Stimulated activated naive CD8-positive, alpha-beta T cell treated with anti-CD3 and anti-CD28 coated beads, Interleukin-15, Interleukin-2, amounts not matched to agents 100 ng/mL and 50 ng/mL, for 24 hours (primary cell): Measurements from ENCODE around the gene FNDC3A.
A peak's percentile ranks its signal among the peaks of the same experiment; 100 is the strongest.
"Not testable (repeated sequence)": the region's sequence is repeated elsewhere in the genome, so short reads cannot be mapped to it uniquely, and the experiment has no call there.

ENCODE experiments used
- H3K27ac Mint-ChIP-seq: one replicate; pipeline ENCODE4 v1.8.0; 2021; ENCODE audit warnings: mild to moderate bottlenecking, mixed read lengths
- H3K27me3 Mint-ChIP-seq: one replicate; pipeline ENCODE4 v1.8.0; 2021; ENCODE audit warnings: mixed read lengths
- H3K36me3 Mint-ChIP-seq: one replicate; pipeline ENCODE4 v1.8.0; 2021; ENCODE audit warnings: low read depth, mixed read lengths
- H3K4me1 Mint-ChIP-seq: one replicate; pipeline ENCODE4 v1.8.0; 2021; ENCODE audit warnings: low read depth, mixed read lengths
- H3K4me3 Mint-ChIP-seq: one replicate; pipeline ENCODE4 v1.8.0; 2021; ENCODE audit warnings: mild to moderate bottlenecking, mixed read lengths
- H3K9me3 Mint-ChIP-seq: one replicate; pipeline ENCODE4 v1.8.0; 2021; ENCODE audit warnings: mixed read lengths

The FNDC3A gene

GRCh38 chr13:49112782-49113525 lies 137.2 kb downstream of the FNDC3A start:
- Mint-ChIP-seq H3K9me3 (no peaks in the 10 kb centered on the region), H3K4me1 (peaks cover 49% of the 10 kb centered on the region), H3K27ac (peak overlapping the region; percentile 90)

DNA sequence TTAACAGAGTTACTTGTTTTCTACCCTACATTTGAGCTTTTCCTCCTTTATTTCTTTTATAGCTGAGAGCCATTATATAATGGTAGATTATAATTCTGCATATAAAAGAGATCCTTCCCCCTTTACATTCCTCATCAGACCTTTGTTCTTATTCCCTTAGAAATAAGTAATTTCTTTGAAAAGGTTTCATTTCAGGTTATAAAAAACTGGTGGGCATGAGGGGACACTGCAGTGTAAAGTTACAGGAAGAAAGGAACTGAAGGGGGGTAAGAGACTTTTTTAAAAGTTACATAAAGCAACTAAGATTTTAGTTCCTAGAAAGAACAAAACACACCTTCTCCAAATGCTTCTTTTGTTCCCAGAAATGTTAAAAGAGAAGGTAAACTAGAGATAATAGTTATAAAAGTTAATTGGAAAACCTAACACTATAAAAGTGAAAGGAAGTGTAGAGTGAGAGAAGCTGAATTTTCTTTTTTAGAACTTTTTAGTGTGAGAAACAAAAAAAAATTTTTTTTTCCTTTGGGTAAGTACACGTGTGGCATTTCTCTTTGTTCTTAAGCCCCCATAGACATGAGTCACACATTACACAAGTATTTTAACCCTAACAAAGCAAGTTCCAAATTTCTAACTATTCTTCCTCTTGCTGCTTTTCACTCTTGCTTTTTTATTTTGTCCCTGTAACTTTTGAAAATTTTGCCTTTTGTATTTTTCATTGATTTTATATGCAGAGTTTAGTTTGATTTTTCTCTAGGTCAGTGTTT lies 138.0 kb downstream of the FNDC3A start:
- Mint-ChIP-seq H3K36me3 (peaks cover 36% of the 10 kb centered on the region), H3K27me3 (no peaks in the 10 kb centered on the region), H3K9me3 (no peaks in the 10 kb centered on the region), H3K4me1 (peaks cover 49% of the 10 kb centered on the region), H3K4me3 (peak overlapping the region; percentile 68), H3K27ac (peak overlapping the region; percentile 90)

More at GRCh38 chr13:49112782-49113525, 137.2 kb downstream of the FNDC3A start:
- peak overlapping the region; percentile 68 for H3K4me3 Mint-ChIP-seq
- H3K27me3 Mint-ChIP-seq: no peaks in the 10 kb centered on the region
- H3K36me3 Mint-ChIP-seq: peaks cover 33% of the 10 kb centered on the region

DNA sequence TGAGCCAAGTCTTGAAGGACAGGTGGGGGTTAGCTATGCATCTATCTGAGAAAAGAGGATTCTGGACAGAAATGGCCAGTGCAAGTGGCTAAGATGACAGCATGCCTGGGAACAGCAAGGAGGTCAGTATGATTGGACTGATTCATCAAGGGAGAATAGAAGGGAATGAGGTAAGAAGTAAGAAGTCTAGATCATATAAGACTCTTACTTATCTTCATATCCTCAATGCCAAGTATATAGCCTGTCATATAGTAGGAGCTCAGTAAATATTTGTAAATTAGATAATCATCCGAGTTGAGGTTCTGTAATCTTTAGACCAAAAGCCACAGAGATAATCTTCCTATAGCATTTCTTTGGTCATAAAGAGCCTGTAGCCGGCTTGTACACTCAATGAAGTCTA lies 141.2 kb downstream of the FNDC3A start:
- no peaks in the 10 kb centered on the region for H3K27me3 Mint-ChIP-seq
- peaks cover 65% of the 10 kb centered on the region for H3K36me3 Mint-ChIP-seq
- peak overlapping the region; percentile 1 for H3K27ac Mint-ChIP-seq
- peaks cover 11% of the 10 kb centered on the region for H3K9me3 Mint-ChIP-seq
- peaks cover 48% of the 10 kb centered on the region for H3K4me1 Mint-ChIP-seq
- no peak overlapping the region for H3K4me3 Mint-ChIP-seq

DNA sequence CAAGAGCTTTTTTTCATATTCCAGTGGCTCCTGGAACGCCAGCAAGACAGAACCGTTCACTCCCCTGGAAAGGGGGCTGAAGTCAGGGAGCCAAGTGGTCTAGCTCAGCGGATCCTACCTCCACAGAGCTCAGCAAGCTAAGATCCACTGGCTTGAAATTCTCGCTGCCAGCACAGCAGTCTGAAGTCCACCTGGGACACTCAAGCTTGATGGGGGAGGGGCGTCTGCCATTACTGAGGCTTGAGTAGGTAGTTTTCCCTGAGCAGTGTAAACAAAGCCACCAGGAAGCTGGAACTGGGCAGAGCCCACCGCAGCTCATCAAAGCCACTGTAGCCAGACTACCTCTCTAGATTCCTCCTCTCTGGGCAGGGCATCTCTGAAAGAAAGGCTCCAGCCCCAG lies 142.7 kb downstream of the FNDC3A start:
- peaks cover 18% of the 10 kb centered on the region for H3K9me3 Mint-ChIP-seq
- not testable (repeated sequence) for H3K4me3 Mint-ChIP-seq, H3K27me3 Mint-ChIP-seq, H3K27ac Mint-ChIP-seq
- H3K36me3 Mint-ChIP-seq: peaks cover 79% of the 10 kb centered on the region
- H3K4me1 Mint-ChIP-seq: peaks cover 46% of the 10 kb centered on the region

DNA sequence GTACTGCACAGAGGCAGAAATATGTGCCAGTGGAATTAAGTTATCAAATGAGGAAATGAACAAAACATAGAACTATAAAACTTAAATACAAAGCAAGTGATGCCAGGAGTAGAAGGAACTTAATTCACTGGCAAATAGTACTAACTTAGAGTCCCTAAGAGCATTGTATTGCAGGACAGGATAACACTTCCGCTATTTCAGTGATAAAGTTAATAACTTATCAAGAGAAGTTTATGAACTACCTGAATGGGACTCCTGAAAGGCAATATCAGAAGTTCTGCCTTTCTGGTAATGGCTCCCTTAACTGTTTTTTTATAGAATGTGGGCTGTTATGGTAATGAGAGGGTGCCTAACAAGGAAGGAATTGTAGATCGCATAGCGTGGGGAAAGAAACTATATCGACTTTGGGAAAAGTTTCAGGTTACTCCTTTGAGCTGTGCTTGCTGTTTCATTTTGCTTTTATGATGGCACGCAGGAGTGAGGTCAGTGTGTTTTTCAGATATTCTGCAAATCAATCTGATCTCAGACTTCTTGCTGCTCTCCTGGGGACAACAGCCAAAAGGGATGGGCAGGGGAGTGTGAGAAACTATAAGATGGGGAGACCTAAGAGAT lies 149.1 kb downstream of the FNDC3A start:
- peaks cover 44% of the 10 kb centered on the region for H3K4me1 Mint-ChIP-seq
- H3K27ac Mint-ChIP-seq: no peak overlapping the region
- H3K4me3 Mint-ChIP-seq: no peak overlapping the region

GRCh38 chr13:49125964-49126524 lies 150.3 kb downstream of the FNDC3A start:
- Mint-ChIP-seq H3K27me3 (no peaks in the 10 kb centered on the region), H3K27ac (no peak overlapping the region), H3K9me3 (peaks cover 15% of the 10 kb centered on the region), H3K4me3 (no peak overlapping the region), H3K36me3 (peaks cover 37% of the 10 kb centered on the region), H3K4me1 (peaks cover 35% of the 10 kb centered on the region)

More for the DNA sequence above, 149.1 kb downstream of the FNDC3A start:
- Mint-ChIP-seq H3K36me3 (peaks cover 42% of the 10 kb centered on the region), H3K9me3 (peaks cover 18% of the 10 kb centered on the region), H3K27me3 (no peaks in the 10 kb centered on the region)

DNA sequence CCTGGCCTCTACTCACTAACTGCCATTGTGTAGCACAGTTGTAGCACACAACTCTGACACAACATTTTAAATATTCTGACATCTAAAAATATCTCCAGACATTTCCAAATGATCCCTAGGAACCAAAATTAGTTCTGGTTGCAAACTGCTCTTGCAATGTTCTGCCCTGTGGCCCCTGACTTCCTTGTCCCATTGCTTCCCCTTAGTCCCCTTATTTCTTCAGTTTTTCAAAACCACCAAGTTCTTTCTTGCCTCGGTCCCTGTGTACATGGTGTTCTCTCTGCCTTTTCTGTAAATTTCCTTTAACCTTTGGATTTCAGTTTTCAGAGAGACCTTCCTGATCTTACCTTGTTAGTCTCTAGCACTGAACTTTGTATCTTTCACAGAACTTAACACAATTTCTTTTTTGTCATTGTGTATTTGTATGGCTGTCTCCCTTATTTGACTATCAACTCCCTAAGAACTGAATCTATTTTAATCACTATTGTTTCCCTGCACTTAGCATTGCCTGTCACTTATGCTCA lies 156.8 kb downstream of the FNDC3A start:
- peaks cover 4% of the 10 kb centered on the region for H3K4me1 Mint-ChIP-seq
- peaks cover 57% of the 10 kb centered on the region for H3K36me3 Mint-ChIP-seq
- no peaks in the 10 kb centered on the region for H3K27me3 Mint-ChIP-seq
- H3K27ac Mint-ChIP-seq: no peak overlapping the region
- H3K4me3 Mint-ChIP-seq: no peak overlapping the region
- no peaks in the 10 kb centered on the region for H3K9me3 Mint-ChIP-seq

DNA sequence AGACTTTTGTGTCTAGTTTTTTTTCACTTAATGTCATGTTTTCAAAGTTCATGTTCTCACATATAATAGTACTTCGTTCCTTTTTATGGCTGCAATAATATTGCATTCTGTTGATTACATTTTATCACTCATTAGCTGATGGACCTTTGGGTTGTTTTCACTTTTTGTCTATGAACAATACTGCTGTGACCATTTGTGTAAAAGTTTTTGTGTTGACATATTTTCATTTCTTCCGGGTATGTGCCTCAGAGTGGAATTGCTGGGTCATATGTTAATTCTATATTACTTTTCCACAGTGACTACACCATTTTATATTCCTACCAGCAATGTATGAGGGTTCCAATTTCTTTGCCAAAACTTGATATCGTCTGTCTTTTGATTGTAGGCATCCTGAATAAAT lies 158.6 kb downstream of the FNDC3A start:
- H3K27me3 Mint-ChIP-seq: no peaks in the 10 kb centered on the region
- no peak overlapping the region for H3K4me3 Mint-ChIP-seq
- H3K9me3 Mint-ChIP-seq: no peaks in the 10 kb centered on the region
- peaks cover 8% of the 10 kb centered on the region for H3K4me1 Mint-ChIP-seq
- H3K27ac Mint-ChIP-seq: no peak overlapping the region
- H3K36me3 Mint-ChIP-seq: peaks cover 69% of the 10 kb centered on the region

GRCh38 chr13:49137138-49137643 lies 161.5 kb downstream of the FNDC3A start:
- H3K9me3 Mint-ChIP-seq, H3K27me3 Mint-ChIP-seq, H3K4me3 Mint-ChIP-seq, H3K27ac Mint-ChIP-seq: not testable (repeated sequence)
- Mint-ChIP-seq H3K4me1 (peaks cover 23% of the 10 kb centered on the region), H3K36me3 (peaks cover 72% of the 10 kb centered on the region)

DNA sequence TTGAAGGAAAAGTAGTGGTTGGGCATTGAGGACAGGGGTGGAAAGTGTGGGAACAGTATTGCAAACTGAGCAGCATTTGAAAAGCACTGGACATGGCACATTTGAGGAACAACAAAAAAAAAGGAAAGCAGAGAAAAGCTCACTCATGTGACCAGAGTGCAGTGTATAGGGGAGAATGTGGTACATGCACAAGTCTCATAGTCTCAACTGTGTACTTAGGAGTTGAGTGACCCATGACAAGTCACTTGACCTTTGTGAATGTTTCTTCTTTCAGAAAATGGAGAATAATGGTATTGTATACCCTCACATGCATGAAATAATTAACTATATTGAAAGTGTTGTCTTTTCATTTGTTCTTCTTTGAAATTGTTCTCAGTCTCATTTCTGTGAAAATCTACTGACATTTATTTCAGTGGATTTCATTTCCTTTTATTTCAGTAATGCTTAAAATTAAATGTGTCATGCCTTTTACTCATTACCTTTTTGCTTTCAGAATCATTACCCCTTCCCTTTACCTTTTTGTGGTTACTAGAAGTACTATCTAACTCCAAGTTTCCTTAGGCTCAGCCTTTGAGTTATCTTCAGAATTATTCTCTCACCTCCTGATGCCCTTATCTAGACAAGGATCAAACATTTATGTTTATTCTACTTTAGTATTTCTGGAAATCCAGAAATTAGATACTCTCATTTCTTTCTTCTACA lies 165.3 kb downstream of the FNDC3A start:
- Mint-ChIP-seq H3K27ac (peak overlapping the region; percentile 74), H3K36me3 (peaks cover 61% of the 10 kb centered on the region), H3K4me3 (no peak overlapping the region), H3K9me3 (no peaks in the 10 kb centered on the region), H3K4me1 (peaks cover 25% of the 10 kb centered on the region), H3K27me3 (no peaks in the 10 kb centered on the region)

GRCh38 chr13:49146950-49147355 lies 171.2 kb downstream of the FNDC3A start:
- Mint-ChIP-seq H3K4me3 (peak overlapping the region; percentile 62), H3K27me3 (no peaks in the 10 kb centered on the region), H3K36me3 (peaks cover 73% of the 10 kb centered on the region), H3K4me1 (peaks cover 29% of the 10 kb centered on the region), H3K27ac (peak overlapping the region; percentile 69), H3K9me3 (peaks cover 16% of the 10 kb centered on the region)

DNA sequence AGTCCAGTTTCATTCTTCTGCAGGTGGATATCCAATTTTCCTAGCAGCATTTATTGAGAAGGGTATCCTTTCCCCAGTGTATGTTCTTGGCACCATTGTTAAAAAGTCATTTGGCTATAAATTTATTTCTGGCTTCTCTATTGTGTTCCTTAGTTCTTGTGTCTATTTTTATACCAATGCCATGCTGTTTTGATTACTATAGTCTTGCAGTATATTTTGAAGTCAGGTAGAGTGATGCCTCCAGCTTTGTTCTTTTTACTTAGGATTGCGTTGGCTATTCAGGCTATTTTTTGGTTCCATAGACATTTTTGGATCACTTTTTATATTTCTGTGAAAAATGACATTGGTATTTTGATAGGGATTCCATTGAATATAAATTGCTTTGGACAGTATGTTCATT lies 172.7 kb downstream of the FNDC3A start:
- peaks cover 67% of the 10 kb centered on the region for H3K36me3 Mint-ChIP-seq
- H3K27me3 Mint-ChIP-seq: no peaks in the 10 kb centered on the region
- no peak overlapping the region for H3K4me3 Mint-ChIP-seq
- H3K27ac Mint-ChIP-seq: peak overlapping the region; percentile 18
- peaks cover 29% of the 10 kb centered on the region for H3K4me1 Mint-ChIP-seq
- peaks cover 16% of the 10 kb centered on the region for H3K9me3 Mint-ChIP-seq

DNA sequence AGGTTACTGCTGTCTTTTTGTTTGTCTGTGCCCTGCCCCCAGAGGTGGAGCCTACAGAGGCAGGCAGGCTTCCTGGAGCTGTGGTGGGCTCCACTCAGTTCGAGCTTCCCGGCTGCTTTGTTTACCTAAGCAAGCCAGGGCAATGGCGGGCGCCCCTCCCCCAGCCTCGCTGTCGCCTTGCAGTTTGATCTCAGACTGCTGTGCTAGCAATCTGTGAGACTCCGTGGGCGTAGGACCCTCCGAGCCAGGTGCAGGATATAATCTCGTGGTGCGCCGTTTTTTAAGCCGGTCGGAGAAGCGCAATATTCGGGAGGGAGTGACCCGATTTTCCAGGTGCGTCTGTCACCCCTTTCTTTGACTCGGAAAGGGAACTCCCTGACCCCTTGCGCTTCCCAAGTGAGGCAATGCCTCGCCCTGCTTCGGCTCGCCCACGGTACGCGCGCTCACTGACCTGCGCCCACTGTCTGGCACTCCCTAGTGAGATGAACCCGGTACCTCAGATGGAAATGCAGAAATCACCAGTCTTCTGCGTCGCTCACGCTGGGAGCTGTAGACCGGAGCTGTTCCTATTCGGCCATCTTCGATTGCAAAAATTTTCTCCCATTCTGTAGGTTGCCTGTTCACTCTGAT lies 182.4 kb downstream of the FNDC3A start:
- Mint-ChIP-seq H3K36me3 (peaks cover 46% of the 10 kb centered on the region), H3K27ac (peak overlapping the region; percentile 54)
- H3K4me1 Mint-ChIP-seq, H3K27me3 Mint-ChIP-seq, H3K4me3 Mint-ChIP-seq, H3K9me3 Mint-ChIP-seq: not testable (repeated sequence)

DNA sequence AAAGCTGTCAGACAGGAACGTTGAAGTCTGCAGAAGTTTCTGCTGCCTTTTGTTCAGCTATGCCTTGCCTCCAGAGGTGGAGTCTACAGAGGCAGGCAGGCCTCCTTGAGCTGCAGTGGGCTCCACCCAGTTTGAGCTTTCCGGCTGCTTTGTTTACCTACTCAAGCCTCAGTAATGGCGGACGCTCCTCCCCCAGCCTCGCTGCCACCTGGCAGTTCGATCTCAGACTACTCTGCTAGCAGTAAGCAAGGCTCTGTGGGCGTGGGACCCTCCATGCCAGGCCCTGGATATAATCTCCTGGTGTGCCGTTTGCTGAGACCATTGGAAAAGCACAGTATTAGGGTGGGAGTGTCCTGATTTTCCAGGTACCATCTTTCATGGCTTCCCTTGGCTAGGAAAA lies 187.4 kb downstream of the FNDC3A start:
- not testable (repeated sequence) for H3K27ac Mint-ChIP-seq, H3K4me3 Mint-ChIP-seq, H3K4me1 Mint-ChIP-seq, H3K27me3 Mint-ChIP-seq
- Mint-ChIP-seq H3K36me3 (peaks cover 78% of the 10 kb centered on the region), H3K9me3 (peaks cover 13% of the 10 kb centered on the region)
